COLO668 (cell line): ENCODE measurements around the gene B4GALT2.

Experiments used
- DNase-seq: peaks from one replicate; lab custom pipeline; 2025; ENCODE audit not compliant: unreplicated experiment; lab: John Stamatoyannopoulos, UW

B4GALT2 gene, protein sequence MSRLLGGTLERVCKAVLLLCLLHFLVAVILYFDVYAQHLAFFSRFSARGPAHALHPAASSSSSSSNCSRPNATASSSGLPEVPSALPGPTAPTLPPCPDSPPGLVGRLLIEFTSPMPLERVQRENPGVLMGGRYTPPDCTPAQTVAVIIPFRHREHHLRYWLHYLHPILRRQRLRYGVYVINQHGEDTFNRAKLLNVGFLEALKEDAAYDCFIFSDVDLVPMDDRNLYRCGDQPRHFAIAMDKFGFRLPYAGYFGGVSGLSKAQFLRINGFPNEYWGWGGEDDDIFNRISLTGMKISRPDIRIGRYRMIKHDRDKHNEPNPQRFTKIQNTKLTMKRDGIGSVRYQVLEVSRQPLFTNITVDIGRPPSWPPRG

GRCh38 chr1:43978551-43979260 is at the start of gene B4GALT2:
Gene B4GALT2, plus strand, starts transcription at chr1:43979210. Its CDS starts 1,951 bp downstream, at chr1:43981161.
- peak; percentile 93 for DNase-seq

- peak; percentile 48 for DNase-seq
Measured at GRCh38 chr1:43930168-43930948, 48.7 kb upstream of the B4GALT2 start.

DNA sequence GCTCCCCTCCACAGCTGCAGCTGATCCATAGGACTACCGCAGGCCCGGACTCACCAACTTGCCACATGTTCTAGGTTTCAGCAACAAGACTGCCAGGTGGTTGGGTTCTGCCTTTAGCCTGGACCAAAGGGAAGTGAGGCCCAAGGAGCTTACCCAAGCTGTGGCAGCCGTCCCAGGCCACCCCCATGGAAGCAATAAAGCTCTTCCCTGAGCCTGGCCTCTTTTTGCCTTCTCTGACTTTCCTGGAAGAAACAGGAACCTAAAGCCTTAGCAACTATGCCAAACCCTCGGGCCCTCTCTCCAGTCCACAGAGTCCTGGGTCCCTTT is 48.1 kb upstream of the B4GALT2 start:
- no peak for DNase-seq

GRCh38 chr1:43931711-43932660 is 47.0 kb upstream of the B4GALT2 start:
- no peak for DNase-seq

GRCh38 chr1:43932786-43933385 is 46.1 kb upstream of the B4GALT2 start:
- DNase-seq, result no peak

DNA sequence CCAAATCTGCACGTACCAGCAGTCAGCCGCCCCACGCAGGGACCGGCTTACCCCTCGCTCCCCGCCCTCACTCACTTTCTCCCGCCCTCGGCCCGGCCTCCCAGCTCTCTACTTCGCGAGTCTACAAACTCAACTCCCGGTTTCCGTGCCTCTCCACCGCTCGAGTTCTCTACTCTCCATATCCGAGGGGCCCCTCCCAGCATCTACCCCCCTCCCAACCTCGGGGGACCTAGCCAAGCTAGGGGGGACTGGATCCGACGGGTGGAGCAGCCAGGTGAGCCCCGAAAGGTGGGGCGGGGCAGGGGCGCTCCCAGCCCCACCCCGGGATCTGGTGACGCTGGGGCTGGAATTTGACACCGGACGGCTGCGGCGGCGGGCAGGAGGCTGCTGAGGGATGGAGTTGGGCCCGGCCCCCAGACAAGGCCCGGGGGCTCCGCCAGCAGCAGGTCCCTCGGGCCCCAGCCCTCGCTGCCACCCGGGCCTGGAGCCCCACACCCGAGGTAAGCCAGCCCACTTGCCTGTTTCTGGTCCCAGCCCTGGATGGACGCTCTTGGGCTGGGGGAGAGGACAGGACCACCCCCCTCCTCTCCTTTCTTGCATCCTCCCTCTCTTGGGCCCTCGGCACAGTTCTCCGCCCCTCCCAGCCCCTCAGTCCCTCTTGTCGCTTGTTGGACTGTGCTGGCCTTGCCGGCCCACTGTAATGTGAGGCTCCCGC is 45.5 kb upstream of the B4GALT2 start, which contains the start of gene ARTN:
TSS of gene ARTN (plus strand) at position 416 of the 715 bp plus-strand sequence. CDS start 1,856 bp downstream, outside the sequence.
- DNase-seq, result peak; percentile 84

DNA sequence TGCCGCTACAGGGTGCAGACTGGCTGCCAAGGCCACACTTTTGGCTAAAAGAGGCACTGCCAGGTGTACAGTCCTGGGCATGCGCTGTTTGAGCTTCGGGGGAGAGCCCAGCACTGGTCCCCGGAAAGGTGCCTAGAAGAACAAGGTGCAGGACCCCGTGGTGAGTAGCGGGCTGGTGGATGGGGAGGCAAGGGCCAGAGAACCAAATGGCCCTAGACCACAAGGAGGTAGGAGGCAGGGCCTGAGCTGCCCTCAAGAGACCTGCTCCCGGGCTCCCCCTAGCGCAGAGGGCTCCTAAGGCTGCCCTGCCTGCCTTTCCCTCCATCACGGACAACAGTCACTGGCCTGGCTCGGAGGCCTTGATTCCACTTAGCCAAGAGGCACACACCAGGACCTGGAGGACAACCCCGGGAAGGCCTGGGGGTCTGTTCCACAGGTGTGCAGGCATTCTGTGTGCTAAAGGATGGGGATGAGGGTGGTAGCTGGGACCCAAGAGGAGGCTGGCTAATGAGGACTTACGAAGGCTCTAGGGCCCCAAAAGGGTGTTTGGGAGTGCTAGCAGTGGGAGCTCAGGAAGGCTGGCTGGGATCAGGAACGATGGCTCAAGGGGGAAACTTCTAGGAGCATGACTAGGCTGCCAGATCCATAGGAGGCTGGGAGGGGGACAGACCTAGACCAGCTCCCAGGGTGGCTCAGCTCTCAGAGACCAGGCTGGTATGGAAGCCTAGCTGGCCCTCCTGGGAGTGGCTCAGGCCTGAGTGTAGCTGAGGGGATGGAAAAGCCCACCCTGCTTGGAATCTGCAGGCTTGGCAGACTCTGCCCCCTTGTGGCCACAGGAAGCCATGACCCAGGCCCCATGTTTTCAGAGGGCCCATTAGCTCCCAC is 44.7 kb upstream of the B4GALT2 start:
- peak; percentile 90 for DNase-seq

DNA sequence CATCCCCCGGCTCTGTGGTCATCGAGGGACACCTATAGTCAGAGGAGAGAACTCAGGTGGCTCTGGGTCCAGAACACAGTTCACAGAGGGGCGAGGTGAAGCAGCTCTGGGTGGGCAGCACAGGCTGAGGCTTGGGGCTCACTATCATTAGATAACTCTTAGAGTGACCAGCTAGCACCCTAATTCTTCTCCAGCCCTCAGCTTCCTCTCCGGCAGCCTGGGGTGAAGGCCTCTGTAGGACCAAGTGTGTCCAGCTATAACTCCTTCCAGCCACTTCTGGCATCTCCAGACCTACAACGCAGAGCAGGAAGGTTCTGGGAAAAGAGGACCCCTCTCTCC is 44.1 kb upstream of the B4GALT2 start:
- no peak for DNase-seq

GRCh38 chr1:43935711-43936427 is 43.1 kb upstream of the B4GALT2 start:
- DNase-seq, result peak; percentile 79

- peak; percentile 90 for DNase-seq
Measured at GRCh38 chr1:43936431-43937151, 42.4 kb upstream of the B4GALT2 start.

DNA sequence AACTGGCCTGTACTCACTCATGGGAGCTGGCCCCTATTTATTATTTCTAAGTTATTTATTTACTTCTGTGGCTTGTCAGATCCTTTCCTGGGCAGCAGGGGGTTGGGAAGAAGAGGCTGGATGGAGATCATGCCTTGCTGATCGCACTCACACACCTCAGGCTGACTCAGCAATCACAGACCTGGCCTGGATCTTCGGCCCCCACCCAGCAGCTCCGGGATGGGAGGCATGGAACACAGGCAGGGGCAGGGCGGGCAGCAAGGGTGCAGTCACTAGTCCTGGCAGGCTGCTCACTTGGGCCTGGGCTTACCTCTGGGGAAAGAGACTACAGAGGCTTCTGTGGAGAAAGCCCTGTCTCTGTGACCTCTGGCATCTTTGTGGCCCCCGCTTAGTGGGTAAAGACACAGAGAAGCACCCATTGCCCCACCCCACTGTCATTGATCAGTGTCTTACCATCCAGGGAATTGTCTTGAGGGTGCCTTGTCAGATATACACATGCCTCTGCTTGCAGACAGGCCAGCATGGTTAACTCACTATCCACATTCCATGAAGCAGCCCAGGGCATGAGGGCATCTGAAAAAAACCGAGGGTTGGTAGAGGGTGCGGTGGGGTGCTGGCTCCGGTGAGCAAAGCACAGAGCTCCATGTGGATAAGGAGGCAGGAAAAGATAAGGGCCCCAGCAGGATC is 41.7 kb upstream of the B4GALT2 start:
- DNase-seq, result no peak

DNA sequence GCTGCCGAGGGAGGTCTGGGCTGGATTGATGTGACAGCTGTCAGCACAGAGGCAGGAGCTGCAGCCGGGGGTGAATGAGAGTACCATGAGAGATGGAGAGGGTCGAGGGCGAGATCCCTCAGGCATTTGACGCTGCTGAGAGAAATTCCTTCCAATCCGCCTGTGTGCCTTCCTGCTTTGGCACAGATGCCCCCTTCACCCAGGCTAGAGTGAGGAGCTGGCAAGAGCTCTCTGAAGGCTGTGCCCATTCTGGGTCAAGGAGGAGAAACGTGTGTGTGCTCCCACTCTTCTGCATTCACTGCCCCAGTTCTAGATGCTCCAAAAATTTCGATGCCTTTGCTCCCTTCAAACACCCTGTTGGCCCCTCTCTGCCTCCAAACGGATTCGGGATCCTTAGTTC is 40.6 kb upstream of the B4GALT2 start:
- no peak for DNase-seq

- DNase-seq, result no peak
Measured at GRCh38 chr1:43938892-43939587, 40.0 kb upstream of the B4GALT2 start.

- DNase-seq, result no peak
Measured at GRCh38 chr1:43942411-43942810, 36.6 kb upstream of the B4GALT2 start.

- DNase-seq, result no peak
Measured at GRCh38 chr1:43944860-43945259, 34.1 kb upstream of the B4GALT2 start.

- no peak for DNase-seq
Measured at GRCh38 chr1:43945674-43946235, 33.3 kb upstream of the B4GALT2 start.
